Loucy (cell line): Measurements from ENCODE around the gene OSM.
"Not testable (repeated sequence)": the region's sequence is repeated elsewhere in the genome, so short reads cannot be mapped to it uniquely, and the experiment has no call there.

ENCODE experiments used
- H2AFZ ChIP-seq: fragments of 200-600 bp; sonication (generic); 2 replicates; pipeline ENCODE4 v1.6.0; 2016; ENCODE audit warnings: antibody characterized with exemption, mild to moderate bottlenecking, low read length, moderate library complexity
- H3F3A ChIP-seq: fragments of 200-600 bp; 2 replicates; pipeline ENCODE4 v1.6.0; 2016; ENCODE audit warnings: antibody characterized with exemption, low read depth, mild to moderate bottlenecking
- H3K27me3 ChIP-seq: fragments of 200-600 bp; sonication (generic); 2 replicates; pipeline ENCODE4 v1.6.1; 2014; ENCODE audit warnings: low read length, mild to moderate bottlenecking; ENCODE audit not compliant: insufficient read depth, poor library complexity, severe bottlenecking
- H3K36me3 ChIP-seq: fragments of 200-600 bp; sonication (generic); 2 replicates; pipeline ENCODE4 v1.6.1; 2016; ENCODE audit warnings: low read length; ENCODE audit not compliant: insufficient read depth
- H3K4me1 ChIP-seq: fragments of 200-600 bp; sonication (generic); 2 replicates; pipeline ENCODE4 v1.5.1; 2014; ENCODE audit warnings: low read length, mild to moderate bottlenecking; ENCODE audit not compliant: insufficient read depth, poor library complexity, severe bottlenecking
- H3K4me2 ChIP-seq: fragments of 200-600 bp; sonication (generic); 2 replicates; pipeline ENCODE4 v1.6.0; 2014; ENCODE audit warnings: antibody characterized with exemption, low read length, low read depth, mild to moderate bottlenecking; ENCODE audit not compliant: poor library complexity, severe bottlenecking
- H3K4me3 ChIP-seq: fragments of 200-600 bp; sonication (generic); 2 replicates; pipeline ENCODE4 v1.5.1; 2014; ENCODE audit warnings: low read length, mild to moderate bottlenecking, mixed read lengths; ENCODE audit not compliant: poor library complexity, severe bottlenecking
- H3K79me2 ChIP-seq: fragments of 200-600 bp; sonication (generic); 2 replicates; pipeline ENCODE4 v1.6.1; 2014; ENCODE audit warnings: low read length; ENCODE audit not compliant: insufficient read depth
- H3K9ac ChIP-seq: fragments of 200-600 bp; sonication (generic); 2 replicates; pipeline ENCODE4 v1.6.0; 2014; ENCODE audit warnings: mild to moderate bottlenecking, low read depth, low read length, moderate library complexity; ENCODE audit not compliant: poor library complexity, severe bottlenecking
- H3K9me2 ChIP-seq: fragments of 200-600 bp; sonication (generic); replicated peaks from 2 replicates; pipeline ENCODE4 v1.6.1; 2016; ENCODE audit warnings: low read depth, low read length, mixed read lengths
- H3K9me3 ChIP-seq: fragments of 200-600 bp; sonication (generic); 2 replicates; pipeline ENCODE4 v1.6.1; 2014; ENCODE audit warnings: mild to moderate bottlenecking, antibody characterized with exemption, low read length, low read depth; ENCODE audit not compliant: insufficient read depth
- H4K20me1 ChIP-seq: fragments of 200-600 bp; sonication (generic); 2 replicates; pipeline ENCODE4 v1.6.0; 2014; ENCODE audit warnings: antibody characterized with exemption, low read length, mild to moderate bottlenecking; ENCODE audit not compliant: insufficient read depth, poor library complexity, severe bottlenecking
- EZH2phosphoT487 ChIP-seq: fragments of 200-600 bp; IDR thresholded peaks from 2 replicates; pipeline ENCODE4 v1.6.1; 2018; ENCODE audit warnings: antibody characterized with exemption, mild to moderate bottlenecking, moderate library complexity, borderline replicate concordance
- TF ChIP-seq, protein P1 (sequence below): fragments of 200-600 bp; sonication (generic); conservative IDR thresholded peaks from 2 replicates; pipeline ENCODE4 v1.5.1; 2014; ENCODE audit warnings: mild to moderate bottlenecking, antibody characterized with exemption, low read length

The OSM gene

GRCh38 chr22:30235687-30236170 lies 30.9 kb downstream of the OSM start:
- Histone ChIP-seq H3K9me2 (no peaks in the 10 kb centered on the region), H4K20me1 (no peaks in the 10 kb centered on the region), H3K79me2 (no peaks in the 10 kb centered on the region), H3K4me1 (peaks cover 19% of the 10 kb centered on the region), H2AFZ (no peak overlapping the region), H3K27me3 (no peaks in the 10 kb centered on the region), H3K9me3 (no peaks in the 10 kb centered on the region), H3K4me2 (no peak overlapping the region), H3K4me3 (no peak overlapping the region), H3K36me3 (no peaks in the 10 kb centered on the region), H3F3A (no peaks in the 10 kb centered on the region), H3K9ac (no peak overlapping the region)
- TF ChIP-seq, protein P1, sequence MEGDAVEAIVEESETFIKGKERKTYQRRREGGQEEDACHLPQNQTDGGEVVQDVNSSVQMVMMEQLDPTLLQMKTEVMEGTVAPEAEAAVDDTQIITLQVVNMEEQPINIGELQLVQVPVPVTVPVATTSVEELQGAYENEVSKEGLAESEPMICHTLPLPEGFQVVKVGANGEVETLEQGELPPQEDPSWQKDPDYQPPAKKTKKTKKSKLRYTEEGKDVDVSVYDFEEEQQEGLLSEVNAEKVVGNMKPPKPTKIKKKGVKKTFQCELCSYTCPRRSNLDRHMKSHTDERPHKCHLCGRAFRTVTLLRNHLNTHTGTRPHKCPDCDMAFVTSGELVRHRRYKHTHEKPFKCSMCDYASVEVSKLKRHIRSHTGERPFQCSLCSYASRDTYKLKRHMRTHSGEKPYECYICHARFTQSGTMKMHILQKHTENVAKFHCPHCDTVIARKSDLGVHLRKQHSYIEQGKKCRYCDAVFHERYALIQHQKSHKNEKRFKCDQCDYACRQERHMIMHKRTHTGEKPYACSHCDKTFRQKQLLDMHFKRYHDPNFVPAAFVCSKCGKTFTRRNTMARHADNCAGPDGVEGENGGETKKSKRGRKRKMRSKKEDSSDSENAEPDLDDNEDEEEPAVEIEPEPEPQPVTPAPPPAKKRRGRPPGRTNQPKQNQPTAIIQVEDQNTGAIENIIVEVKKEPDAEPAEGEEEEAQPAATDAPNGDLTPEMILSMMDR, result no peak
- TF ChIP-seq EZH2phosphoT487, result no peak

- H3K4me1 ChIP-seq, result peaks cover 19% of the 10 kb centered on the region
- H3K9me2 ChIP-seq, result no peaks in the 10 kb centered on the region
Measured at GRCh38 chr22:30234786-30235470, 31.7 kb downstream of the OSM start.

DNA sequence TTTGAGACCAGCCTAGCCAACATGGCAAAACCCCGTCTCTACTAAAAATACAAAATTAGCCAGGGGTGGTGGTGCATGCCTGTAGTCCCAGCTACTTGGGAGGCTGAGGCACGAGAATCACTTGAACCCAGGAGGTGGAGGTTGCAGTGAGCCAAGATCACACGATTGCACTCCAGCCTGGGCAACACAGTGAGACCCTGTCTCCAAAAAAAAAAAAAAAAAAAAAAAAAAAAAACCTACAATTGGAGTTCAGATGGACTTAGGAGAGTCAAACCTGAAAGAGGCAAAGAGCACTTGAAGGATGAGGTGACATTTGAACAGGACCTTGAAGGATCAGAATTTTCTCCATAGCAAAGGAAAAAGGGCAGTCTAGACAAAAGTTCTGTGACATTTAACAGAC lies 32.3 kb downstream of the OSM start:
- not testable (repeated sequence) for H4K20me1 ChIP-seq, H3K27me3 ChIP-seq, H3K36me3 ChIP-seq, H3K9me3 ChIP-seq, H3K9me2 ChIP-seq, H3K9ac ChIP-seq, H3F3A ChIP-seq, H3K4me2 ChIP-seq, H3K79me2 ChIP-seq, H3K4me3 ChIP-seq, H2AFZ ChIP-seq
- peaks cover 19% of the 10 kb centered on the region for H3K4me1 ChIP-seq

More at GRCh38 chr22:30234786-30235470, 31.7 kb downstream of the OSM start:
- H4K20me1 ChIP-seq, result no peaks in the 10 kb centered on the region
- no peaks in the 10 kb centered on the region for H3F3A ChIP-seq
- H3K4me3 ChIP-seq, result no peak overlapping the region
- no peak overlapping the region for H3K4me2 ChIP-seq
- TF ChIP-seq, protein P1, result no peak
- TF ChIP-seq EZH2phosphoT487, result no peak
- H3K27me3 ChIP-seq, result no peaks in the 10 kb centered on the region
- no peak overlapping the region for H3K9ac ChIP-seq
- H3K36me3 ChIP-seq, result no peaks in the 10 kb centered on the region
- H3K9me3 ChIP-seq, result no peaks in the 10 kb centered on the region
- H2AFZ ChIP-seq, result no peak overlapping the region
- no peaks in the 10 kb centered on the region for H3K79me2 ChIP-seq

DNA sequence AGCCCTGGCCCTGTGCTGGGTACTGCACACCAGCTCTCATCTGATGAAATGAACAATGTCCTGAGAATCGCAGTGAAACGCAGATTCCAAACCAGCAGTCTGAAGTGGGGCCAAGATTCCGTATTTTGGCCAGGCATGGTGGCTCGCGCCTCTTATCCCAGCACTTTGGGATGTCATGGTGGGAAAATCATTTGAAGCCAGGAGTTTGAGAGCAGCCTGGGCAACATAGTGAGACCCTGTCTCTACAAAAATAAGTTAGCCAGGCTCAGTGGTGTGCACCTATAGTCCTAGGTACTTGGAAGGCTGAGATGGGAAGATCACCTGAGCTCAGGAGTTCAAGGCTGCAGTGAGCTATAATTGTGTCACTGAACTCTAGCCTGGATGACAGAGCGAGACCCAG lies 33.1 kb downstream of the OSM start:
- no peaks in the 10 kb centered on the region for H4K20me1 ChIP-seq
- no peak overlapping the region for H3K4me3 ChIP-seq
- H3K9ac ChIP-seq, result no peak overlapping the region
- H3K79me2 ChIP-seq, result no peaks in the 10 kb centered on the region
- H3K36me3 ChIP-seq, result no peaks in the 10 kb centered on the region
- H3K4me1 ChIP-seq, result peaks cover 19% of the 10 kb centered on the region
- H3F3A ChIP-seq, result no peaks in the 10 kb centered on the region
- H3K27me3 ChIP-seq, result no peaks in the 10 kb centered on the region
- H3K9me3 ChIP-seq, result no peaks in the 10 kb centered on the region
- H3K9me2 ChIP-seq, result no peaks in the 10 kb centered on the region
- no peak overlapping the region for H2AFZ ChIP-seq
- no peak for TF ChIP-seq EZH2phosphoT487
- TF ChIP-seq, protein P1, result no peak
- H3K4me2 ChIP-seq, result no peak overlapping the region
